ENCODE data around the gene NGEF. TPM values are rescaled to one million over a fixed set of nuclear protein-coding genes. Genes with fewer than 3 reads are reported as not detected.

Gene NGEF
- total RNA-seq, 1 experiment from 2014 or later = 3.4 TPM

DNA sequence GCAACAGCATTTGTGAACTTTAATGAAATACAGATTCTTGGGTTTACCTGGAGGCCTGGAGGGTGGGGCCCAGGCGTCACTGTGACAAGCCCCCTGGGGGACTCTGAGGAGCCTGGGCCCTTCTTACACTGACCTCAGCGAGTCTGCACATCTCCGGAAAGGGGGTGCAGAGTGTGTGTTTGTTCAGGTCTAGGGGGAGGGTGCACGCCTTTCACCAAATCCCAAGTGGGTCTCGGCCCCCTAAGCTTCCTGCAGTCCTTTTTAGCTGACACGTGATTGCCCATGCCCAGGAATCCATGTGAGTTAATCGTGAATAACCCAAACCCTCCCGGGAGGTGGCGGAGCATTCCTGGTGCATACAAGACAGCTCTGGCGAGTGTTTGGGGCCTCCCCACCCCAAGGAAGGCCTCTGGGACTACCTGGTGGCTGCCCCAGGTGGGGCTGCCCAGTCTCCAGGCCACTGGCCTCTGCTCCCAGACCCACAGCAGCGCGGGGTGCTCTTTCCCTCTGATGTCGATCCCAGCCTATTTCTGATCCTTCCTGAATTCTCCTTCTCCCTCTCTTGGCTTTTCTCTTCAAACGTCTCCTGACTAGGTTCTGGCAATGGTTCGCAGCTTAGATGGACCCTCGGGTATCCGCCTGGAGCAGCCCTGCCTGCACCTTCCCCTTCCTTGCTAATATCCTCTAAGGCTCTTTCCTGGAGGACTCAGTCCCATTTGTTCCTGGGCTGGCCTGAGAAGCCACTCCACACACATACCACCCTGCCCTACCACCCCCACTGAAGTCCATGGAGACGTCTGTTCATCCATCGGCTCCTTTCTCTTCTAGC lies 10.0 kb downstream of the NGEF start:
- DNase-seq (ENCODE audit: extremely low read depth, low read depth) = no peak

DNA sequence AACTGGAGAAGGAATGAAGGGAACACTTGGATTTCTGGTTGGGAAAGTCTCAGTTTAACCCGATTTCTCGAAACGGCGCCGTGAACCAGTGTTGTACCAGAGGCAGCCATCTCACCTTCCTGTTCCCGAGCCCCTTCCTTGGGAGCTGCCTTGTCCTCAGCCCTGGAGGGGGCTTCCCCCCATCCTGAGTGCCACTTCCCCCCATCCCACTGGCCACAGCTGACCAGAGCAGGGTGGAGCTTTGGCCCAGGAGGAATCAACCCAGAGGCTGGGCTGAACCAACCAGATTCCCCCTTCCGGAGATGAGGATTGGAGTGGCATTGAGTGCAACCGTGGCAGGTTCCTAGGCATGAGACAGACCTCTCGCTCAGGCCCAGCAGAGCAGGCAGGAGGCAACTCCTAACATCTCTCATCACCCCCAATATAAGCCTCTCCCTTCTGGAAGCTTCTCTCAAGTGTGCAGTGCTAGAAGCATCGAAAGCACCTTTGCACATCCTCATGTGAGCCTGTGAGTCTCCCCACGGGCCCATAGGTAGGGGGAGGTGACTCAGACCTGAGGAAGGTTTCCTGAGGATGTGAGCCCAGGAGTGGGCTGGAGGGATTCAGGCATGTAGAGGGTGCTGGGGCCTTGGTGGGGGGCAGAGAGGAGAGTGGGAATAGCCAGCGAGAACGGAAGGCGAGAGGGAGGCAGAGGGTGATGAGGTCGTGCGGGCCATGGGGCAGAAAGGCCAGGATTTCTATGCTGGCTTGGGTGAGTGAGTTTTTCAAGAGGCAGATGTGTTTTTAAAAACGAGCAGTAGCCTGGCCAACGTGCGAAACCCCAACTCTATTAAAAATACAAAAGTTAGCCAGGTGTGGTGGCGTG lies 11.9 kb downstream of the NGEF start:
- DNase-seq (ENCODE audit: extremely low read depth, low read depth) = no peak

DNA sequence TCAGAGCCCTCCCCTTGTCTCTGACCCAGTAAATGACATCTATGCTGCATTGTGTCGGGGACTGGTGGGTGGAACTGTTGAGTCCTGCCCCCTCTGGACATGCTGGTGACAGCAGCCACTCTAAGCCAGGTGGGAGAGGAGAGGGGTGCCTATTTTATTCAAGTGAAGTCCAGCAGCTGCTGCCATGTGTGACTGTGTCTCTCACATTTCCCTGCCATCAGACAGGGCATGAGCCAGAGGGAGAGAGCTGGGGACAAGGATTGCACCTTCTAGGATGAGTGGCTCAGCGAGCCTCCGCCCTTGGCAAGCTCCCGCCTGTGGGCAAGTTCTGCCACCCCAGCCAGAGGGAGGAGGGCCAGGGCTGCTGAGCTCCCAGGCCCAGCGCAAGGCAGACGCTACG lies 13.7 kb downstream of the NGEF start:
- DNase-seq (ENCODE audit: extremely low read depth, low read depth) = no peak

DNA sequence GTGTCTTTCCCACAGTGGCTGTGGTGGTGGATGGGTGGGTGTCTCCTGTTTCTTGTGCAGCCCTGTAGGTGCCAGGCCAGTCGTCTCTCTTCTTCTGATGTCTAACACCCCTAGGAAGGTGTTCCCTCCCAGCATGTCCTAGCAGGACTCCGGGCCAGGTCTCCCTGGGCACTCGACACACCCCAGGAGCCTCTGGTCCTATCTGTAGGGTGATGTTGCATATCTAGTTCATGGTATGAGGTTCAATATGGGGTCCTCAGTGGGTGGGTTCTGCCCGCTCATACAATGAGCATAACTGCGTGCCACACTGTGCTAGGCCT lies 14.4 kb downstream of the NGEF start:
- no peak for DNase-seq (ENCODE audit: extremely low read depth, low read depth)

DNA sequence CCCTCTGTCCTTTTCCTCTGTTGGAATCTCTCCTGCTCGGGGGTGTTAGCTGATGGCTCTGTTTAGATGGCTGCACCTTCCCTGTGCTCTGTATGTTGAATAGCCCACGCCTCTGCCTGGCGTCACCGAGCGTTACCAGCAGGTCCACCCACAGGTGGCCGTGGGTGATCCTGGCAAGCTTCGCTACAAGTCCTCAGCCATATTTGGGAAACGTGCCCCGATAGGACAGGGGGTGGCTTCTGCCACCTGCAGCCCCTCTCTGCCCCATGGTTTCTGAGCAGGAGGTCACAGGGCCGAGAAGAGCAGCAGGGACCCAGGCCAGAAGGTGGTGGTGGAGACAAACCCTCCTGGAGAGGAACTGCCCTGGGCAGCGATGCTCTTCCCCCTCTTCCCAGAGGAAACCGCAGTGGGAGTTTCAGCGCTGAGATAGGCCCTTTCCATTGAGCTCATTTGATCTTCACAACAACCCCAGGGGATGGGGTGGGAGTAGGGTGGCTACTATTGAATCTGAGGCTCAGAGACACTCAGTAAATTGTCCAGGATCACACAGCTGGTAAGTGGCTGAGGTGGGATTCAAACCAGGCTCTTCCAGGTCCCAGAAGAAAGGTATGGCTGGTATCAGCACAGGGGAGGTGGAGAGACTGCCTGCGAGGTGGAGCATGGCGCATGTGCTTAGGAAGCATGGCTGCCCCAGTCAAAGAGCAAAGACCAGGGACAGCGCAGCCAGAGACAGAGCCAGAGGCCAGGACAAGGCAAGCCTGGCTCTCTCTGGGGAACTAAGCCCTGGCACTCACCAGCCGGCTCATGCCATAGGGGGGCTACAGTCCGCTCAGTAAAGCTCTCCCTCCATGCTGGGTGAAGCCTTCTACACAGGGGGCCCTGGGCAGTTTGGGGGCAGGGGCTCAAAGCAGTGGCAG lies 15.0 kb downstream of the NGEF start:
- no peak for DNase-seq (ENCODE audit: extremely low read depth, low read depth)

DNA sequence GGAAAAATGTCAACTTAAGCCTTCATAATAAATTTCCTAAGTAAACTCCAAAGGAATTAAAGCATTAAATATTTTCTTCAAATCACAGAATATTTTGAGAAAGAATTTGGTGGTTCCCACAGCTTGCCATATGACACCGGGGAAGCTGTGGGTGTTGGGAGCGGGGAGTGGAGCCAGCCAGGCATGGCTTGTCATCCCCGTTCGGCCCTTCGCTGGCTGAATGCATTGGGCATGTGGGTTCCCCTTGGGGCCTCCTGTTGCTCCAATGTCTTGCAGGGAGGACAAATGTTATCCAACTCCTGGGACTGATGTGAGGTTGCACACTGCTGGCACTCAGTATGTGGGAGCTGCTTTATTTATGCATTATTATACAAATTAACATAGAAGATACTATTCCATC lies 18.6 kb downstream of the NGEF start:
- DNase-seq (ENCODE audit: extremely low read depth, low read depth) = no peak

DNA sequence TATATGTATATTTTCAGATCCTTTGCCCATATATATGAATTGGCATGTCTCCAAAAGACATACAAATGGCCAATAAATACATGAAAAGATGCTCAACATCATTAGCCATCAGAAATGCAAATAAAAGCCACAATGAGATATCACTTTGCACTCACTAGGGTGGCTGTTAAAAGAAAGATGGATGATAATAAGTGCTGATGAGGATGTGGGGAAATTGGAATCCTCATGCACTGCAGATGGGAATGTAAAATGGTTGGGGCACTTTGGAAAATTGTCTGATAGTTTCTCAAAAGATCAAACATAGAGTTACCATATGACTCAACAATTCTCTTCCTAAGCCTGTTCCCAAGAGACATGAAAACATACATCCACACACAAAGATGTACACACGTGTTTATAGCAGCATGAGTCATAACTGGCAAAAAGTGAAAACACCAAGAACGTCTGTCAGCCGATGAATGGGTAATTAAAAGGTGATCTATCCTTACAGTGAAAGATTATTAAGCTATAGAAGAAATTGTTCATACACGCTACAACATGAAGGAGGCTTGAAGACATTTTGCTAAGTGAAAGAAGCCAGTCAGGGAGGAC lies 19.7 kb downstream of the NGEF start:
- no peak for DNase-seq (ENCODE audit: extremely low read depth, low read depth)

DNA sequence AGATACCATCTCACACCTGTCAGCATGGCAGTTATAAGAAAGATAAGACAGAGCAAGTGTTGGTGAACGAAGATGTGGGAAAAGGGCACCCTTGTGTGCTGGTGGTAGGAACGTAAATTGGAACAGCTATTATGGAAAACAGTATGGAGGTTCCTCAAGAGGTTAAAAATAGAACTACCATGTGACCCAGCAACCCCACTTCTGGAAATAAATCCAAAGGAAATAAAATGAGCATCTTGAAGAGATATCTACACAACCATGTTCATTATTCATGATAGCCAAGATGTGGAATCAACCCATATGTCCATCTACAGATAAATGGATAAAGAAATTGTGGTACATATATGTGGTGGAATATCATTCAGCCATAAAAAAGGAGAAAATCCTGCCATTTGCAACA lies 26.9 kb downstream of the NGEF start:
- no peak for DNase-seq (ENCODE audit: extremely low read depth, low read depth)

DNA sequence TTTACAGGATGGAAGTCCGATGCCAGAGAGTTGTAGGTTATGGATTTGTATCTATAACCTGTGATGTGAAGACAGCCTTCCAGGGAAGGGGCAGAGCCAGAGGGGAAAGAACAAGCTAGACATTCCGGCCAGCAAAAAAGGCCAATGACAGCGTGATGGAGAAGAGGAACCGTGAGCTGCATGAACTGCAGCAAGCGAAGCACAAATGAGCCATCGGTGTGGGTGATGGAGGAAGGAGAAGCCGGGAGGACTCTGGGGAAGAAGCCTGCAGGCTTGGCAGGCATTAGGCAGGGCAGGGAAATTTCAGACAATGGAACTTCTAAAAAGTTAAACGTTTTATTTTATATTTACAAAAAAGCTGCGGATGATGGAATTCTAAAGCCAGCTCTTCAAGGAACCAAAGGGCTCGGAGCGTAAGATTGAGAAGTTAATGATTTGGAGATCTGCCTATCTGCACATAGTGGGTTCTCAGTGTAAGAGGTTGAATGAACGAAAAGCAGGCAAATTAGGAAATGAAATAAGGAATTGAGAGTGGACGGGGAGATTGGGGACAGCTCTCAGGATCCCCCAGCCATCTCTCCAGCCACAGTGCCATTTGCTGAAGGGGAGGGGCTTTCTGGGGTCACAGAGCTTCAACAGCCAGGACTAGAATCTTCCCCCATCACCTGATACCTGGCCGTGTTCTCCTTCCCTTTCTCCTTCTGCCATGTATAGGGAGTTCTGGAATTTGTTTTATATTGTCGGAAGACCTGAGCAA lies 28.4 kb downstream of the NGEF start:
- DNase-seq (ENCODE audit: extremely low read depth, low read depth) = no peak

DNA sequence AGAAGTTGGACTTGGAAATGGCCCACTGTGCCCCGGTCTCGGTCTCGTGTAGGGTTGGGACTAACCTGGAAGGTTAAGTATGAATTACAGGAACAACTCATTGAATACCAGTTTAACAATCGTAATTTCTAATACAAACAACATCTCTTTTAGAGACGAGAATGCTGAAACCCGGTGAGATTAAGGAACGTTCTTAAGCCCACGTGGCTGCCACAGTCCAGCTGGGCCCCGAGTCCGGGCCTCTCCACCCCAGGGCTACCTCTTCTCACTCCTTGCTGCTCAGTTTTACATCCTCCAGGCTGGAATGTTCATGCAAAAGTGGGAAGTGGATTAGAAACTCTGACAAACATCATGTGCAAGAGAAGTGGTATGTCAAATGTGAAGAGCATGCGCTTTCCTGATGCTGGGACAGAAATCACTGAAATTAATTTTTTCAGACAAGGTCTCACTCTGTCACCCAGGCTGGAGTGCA lies 29.4 kb downstream of the NGEF start:
- no peak for DNase-seq (ENCODE audit: extremely low read depth, low read depth)

DNA sequence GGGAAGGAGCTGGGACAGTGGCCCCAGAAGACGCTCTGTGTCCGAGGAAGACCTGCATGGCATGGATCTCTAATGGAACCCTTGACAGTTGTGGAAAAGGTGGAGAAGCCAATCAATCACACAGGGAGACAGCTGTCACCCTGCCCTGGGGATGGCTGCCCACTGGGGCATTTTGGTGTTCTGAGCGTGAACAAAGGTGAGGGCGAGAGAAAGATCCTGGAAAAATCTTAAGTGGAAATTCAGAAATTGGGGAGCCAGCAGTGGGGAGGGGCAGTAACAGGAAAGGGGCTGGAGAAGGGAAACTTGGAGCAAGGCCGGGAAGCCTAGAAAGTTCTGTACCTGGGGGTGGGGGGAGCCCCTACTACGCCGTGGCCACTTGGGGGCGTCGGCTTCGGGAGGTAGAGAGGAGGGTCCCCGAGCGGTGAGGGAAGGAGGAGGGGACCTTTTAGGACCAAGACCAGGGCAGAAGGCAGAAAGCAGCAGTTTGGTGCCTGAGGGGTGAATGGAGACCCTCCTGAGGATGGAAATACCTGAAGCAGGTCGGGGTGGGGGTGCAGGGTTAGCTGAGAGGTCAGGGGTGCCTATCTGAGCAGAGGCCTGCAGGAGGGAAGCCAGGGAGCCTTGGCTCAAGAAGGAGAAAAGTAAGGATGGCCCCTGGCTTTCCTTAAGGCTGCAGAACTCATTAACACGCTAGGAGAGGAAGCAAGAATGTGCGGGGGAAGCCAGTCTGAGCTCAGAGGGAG lies 30.0 kb downstream of the NGEF start:
- DNase-seq (ENCODE audit: extremely low read depth, low read depth) = no peak

DNA sequence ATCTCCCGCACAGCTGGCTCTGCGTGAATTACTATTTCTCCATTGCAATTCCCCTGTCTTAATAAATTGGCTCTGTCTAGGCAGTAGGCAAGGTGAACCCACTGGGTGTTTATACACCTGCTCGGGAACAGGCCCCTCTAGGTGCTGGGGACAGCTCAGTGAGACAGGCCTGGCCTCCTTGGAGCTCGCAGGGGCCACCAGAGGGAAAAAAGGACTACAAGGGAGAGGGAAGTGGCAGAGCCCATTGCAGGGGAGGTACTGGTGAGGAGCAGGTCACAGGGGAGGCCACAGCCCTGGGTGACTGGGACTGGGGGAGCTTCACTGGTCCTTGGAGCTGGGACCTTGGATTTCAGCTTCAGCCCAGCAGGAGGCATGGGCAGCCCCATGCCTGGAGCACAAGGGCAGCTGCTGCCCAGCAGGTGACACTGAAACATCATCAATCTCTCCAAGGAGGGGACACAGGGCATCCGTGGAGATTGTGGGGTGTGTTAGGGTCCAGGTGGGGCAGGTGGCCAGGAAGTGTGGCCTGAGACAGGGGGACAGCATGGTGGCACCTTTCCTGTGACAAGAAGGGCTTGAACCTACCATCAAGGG lies 31.2 kb downstream of the NGEF start:
- no peak for DNase-seq (ENCODE audit: extremely low read depth, low read depth)

DNA sequence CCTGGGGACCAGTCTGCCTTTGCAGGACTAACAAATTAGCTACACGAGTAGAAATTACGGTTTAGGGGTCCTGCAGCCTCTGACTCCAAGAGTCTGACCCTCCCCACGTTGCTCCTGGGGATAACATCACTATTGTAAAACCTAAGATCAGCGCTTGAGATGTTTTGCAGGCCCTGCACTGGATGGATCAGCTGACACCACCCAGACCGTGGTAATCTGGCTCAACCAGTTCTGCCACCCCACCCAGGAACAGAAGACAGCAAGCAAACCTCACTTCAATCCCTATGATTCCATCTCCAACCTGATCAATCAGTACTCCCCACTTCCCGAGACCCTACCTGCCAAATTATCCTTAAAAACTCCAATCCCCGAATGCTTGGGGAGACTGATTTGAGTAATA lies 31.7 kb downstream of the NGEF start:
- no peak for DNase-seq (ENCODE audit: extremely low read depth, low read depth)

DNA sequence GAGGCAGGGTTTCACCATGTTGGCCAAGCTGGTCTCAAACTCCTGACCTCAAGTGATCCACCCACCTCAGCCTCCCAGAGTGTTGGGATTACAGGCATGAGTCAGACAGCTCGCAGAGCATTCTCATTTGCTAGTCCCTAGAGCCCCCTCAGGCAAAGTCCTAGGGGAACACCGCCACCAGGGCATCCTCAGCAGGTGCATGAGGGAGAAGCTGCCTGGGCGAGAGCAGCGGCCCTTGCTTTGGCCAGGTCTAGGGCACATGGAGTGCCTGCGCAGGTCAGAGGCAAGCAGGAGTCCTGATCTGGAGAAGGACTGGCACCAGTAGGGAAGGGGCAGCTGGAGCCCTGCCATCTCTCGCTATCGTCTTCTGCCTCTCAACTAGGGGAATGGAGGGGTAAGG lies 32.4 kb downstream of the NGEF start:
- no peak for DNase-seq (ENCODE audit: extremely low read depth, low read depth)

DNA sequence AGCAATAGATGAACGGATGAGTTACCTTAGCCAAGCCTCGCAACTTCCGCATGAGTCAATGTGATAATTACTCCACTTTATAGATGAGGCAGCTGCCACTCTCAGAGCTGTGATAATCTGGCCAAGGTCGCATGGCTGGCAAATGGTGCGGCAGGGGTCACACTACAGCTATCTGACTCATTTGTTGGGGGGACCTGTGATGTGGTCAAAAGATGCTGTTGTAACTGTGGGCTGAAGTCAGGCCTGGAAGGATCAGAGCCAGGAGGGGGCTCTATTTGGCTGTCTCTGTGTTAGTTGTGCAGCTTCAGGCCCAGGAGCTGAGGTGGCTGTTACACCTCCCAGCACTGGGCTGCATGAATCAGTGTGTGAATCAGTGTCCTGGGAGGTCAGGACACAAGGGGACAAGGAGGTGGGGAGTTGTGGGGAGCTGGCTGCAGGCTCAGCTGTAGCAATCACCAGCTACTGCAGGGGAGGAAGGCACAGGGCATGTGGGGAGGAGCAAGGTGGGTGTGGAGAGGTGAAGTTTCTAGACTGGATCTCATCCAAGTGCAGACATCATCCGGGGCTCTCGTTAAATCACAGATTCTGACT lies 33.1 kb downstream of the NGEF start:
- DNase-seq (ENCODE audit: extremely low read depth, low read depth) = peak; percentile 59

DNA sequence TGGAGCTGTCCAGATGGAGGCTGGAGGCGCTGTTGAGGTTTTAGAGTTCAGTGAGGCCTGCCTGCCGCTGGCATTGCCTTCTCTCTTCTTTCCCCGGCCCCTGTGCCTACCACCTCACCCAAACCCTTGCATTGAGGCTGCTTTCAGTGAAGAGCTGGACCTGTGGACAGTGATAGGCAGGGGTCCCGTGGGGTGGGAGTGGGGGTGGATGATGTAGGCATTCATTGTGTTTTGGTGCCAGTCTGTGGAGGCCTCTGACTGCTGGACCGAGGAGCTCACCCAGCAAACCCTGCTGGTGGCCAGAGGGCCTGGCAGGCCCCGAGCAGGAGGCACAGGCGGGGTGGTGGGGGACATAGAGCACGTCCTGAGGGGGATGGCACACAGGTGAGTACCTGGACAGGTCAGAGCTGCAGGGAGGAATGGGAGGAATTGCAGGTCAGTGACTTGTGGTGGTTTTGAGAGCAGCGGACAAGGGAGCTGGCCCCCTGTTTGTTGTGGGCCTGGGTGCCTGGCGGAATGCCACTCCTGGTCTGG lies 35.6 kb downstream of the NGEF start:
- no peak for DNase-seq (ENCODE audit: extremely low read depth, low read depth)

DNA sequence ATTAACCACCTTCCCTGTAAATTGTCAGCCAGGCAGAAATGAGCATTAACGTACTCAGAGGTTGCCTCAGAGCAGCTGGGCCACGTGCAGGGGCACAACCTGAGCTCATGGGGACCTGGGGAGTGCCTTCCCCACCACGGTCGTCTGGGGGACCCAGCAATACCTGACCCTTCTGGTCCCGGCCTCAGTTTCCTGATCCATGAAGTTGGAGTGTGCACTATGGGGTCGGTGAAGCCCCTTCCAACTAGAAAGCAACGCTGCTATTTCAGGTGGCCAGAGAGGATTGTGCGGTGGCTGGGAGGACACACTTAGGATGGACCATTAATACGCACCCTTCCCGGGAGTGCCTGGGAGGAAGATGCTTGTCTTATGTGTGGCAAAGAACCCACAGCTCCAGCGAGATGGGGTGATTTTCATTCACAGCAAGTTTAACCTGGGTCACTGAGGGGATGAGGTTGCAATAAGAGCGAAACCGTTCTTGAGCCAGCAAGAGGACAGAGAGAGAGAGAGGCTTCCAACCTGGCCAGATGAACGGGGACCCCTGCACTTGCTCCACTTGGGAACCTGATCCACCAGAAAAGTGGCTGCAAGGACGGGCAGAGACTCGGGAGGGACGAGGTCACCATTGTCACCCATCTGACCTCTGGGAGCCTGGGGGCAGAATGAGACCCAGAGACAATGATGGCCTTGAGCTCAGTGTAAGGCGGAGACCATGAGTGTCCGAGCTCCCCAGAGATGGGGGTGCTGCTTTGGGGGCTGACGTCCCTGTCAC lies 36.2 kb downstream of the NGEF start:
- DNase-seq (ENCODE audit: extremely low read depth, low read depth) = no peak

All from NCI-H460 (cell line).